GM19324 (cell line): ENCODE measurements around the gene USP14.

Experiments
- ATAC-seq: cut with Tn5 transposase; IDR thresholded peaks from one replicate; pipeline ENCODE4 v1.9.1; 2021; ENCODE audit warnings: mild to moderate bottlenecking, moderate library complexity; ENCODE audit not compliant: unreplicated experiment, low FRiP score

Gene USP14

GRCh38 chr18:220708-221107, 62.4 kb downstream of the USP14 start:
- no peak for ATAC-seq

- no peak for ATAC-seq
These were observed 67.4 kb downstream of the USP14 start for GRCh38 chr18:225745-226144.

DNA sequence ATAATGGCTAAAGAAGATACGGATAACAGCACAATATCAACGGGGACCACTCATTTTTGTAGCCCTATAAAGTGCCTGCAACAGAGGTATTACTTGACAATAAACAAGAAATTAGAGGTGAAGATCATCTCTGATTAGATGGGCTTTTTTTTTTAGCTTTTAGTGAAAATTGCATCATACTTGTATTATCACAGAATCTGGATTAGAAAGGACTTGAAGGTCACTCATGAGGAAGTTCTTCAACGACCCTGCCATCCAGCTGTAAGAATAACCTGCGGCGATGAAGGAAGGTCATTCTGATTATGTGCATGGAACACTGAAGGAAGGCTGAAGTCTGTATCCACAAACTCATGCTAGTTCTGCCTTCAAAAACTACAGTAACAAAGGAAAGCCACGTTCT, 69.0 kb downstream of the USP14 start:
- no peak for ATAC-seq

DNA sequence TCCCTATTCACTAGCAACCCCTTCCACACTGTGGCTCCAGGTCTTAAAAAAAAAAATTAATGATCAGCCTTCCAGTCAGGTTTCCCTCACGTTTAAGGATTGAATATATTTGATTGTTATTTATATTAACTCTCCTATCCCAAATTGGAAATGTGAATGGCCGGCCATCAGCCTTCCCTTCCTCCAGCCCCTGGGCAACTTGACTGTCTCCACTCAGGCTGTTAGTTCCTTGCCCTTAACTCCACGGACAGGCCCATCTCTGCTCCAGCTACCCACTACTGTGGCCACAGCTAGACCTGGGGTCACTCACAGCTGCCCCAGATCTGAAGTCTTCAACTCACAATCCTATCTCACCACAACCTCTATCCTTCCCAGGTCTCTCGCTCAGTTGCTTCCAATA, 69.5 kb downstream of the USP14 start:
- ATAC-seq, result no peak

- no peak for ATAC-seq
These were observed 70.2 kb downstream of the USP14 start for GRCh38 chr18:228586-228985.

DNA sequence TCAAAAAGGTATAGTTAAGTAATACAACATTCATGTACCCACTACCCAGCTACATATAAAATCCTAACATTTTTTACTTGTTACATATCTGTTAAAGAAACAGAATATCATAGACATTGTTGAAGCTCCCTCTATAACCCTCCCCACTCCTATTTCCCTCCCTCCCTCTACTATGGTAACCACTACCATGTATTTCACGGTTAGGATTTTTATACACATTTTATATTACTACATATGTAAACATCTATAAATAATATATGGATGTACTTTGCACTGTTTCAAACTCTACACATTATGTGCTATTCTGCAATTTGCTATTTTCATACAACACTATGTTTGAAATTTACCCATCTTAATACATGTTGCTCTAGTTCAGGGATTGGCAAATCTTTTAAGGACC, 73.2 kb downstream of the USP14 start:
- no peak for ATAC-seq

GRCh38 chr18:240175-240574, 81.8 kb downstream of the USP14 start:
- no peak for ATAC-seq

GRCh38 chr18:245282-245847, 87.0 kb downstream of the USP14 start:
- ATAC-seq, result no peak

- ATAC-seq, result no peak
These were observed 89.7 kb downstream of the USP14 start for GRCh38 chr18:248053-248452.

DNA sequence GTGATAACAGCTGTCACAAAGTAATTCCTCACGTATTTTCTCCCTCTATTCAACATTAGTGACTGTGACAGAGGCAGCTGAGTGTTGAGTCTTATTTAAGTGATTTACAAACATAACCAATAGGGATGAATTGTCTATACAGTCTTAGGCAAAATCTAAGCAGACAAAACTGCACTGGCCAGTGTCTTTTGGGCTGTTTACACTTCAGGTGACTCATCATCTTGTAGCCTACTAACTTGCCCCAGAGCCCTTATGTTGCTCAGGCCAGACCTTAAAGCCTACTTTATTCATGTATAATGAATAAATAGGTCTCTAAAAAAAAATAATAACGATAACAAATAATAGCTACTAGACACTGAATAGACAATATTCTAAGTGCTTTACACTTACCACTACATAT, 92.3 kb downstream of the USP14 start:
- ATAC-seq, result no peak

GRCh38 chr18:251572-251971, 93.2 kb downstream of the USP14 start:
- no peak for ATAC-seq

DNA sequence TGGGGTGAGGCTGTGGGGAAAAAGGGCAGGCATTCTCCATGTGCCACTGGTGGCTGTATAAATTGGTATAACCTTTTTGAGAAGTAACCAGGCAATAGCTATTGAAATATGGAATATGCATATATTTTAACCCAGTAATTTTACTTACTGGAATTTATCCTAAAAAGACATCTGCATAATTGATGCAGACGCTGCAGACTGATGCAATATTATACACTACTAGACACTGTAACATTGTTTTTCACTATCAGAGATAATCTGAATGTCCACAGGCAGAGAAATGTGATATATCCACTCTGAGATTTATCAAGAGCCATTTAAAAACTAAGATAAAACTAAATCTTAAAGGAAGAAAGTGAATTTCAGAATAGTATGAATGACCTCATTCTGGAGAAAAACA, 94.8 kb downstream of the USP14 start:
- ATAC-seq, result no peak

GRCh38 chr18:255171-255570, 96.8 kb downstream of the USP14 start:
- no peak for ATAC-seq

GRCh38 chr18:260547-260946, 102.2 kb downstream of the USP14 start:
- no peak for ATAC-seq

- no peak for ATAC-seq
These were observed 103.2 kb downstream of the USP14 start for GRCh38 chr18:261398-262073.
